Mesodermal cell (in vitro differentiated cells): ENCODE measurements around the gene ASB9.

Source experiments
- H3K27ac ChIP-seq: 2 replicates; pipeline ENCODE4 v1.7.0; 2013; ENCODE audit warnings: mild to moderate bottlenecking, low read depth, low read length, moderate library complexity; ENCODE audit not compliant: severe bottlenecking
- H3K36me3 ChIP-seq: 2 replicates; pipeline ENCODE4 v1.7.1; 2013; ENCODE audit warnings: mild to moderate bottlenecking, low read length, moderate library complexity; ENCODE audit not compliant: control insufficient read depth, insufficient read depth
- H3K4me1 ChIP-seq: one replicate; pipeline ENCODE4 v1.7.1; 2013; ENCODE audit warnings: mild to moderate bottlenecking, low read length; ENCODE audit not compliant: insufficient read depth, control insufficient read depth, poor library complexity, severe bottlenecking
- H3K4me3 ChIP-seq: 2 replicates; pipeline ENCODE4 v1.7.0; 2013; ENCODE audit warnings: low read length, control low read depth, mild to moderate bottlenecking; ENCODE audit not compliant: insufficient read depth, poor library complexity, severe bottlenecking; ENCODE audit errors: extremely low read depth
- H3K9me3 ChIP-seq: 2 replicates; pipeline ENCODE4 v1.7.1; 2013; ENCODE audit warnings: mild to moderate bottlenecking, low read length, moderate library complexity; ENCODE audit not compliant: control insufficient read depth
- WGBS, 2 experiments: methylation state at CpG; one replicate each; pipeline ENCODE4 v1.1.5; 2013; ENCODE audit warnings: missing lambda C conversion rate in 2 of 2; ENCODE audit not compliant: insufficient coverage in 2 of 2; 5-methylcytosine and 5-hydroxymethylcytosine counted together

The ASB9 gene

GRCh38 chrX:15242899-15243555 lies 26.9 kb downstream of the ASB9 start:
- Histone ChIP-seq H3K9me3 (no peaks in the 10 kb centered on the region), H3K4me3 (no peak overlapping the region), H3K4me1 (no peaks in the 10 kb centered on the region), H3K27ac (no peak overlapping the region), H3K36me3 (no peaks in the 10 kb centered on the region)
- no CpG with 5 or more reads among the region's 5 CpGs for WGBS, 2 experiments

- Histone ChIP-seq H3K9me3 (no peaks in the 10 kb centered on the region), H3K4me1 (no peaks in the 10 kb centered on the region), H3K4me3 (no peak overlapping the region), H3K27ac (no peak overlapping the region), H3K36me3 (no peaks in the 10 kb centered on the region)
- no CpG with 5 or more reads among the region's 3 CpGs for WGBS, 2 experiments
These were observed 28.6 kb downstream of the ASB9 start for GRCh38 chrX:15241301-15241700.

GRCh38 chrX:15240414-15240813 lies 29.5 kb downstream of the ASB9 start:
- H3K4me1 ChIP-seq = no peaks in the 10 kb centered on the region
- no peaks in the 10 kb centered on the region for H3K9me3 ChIP-seq
- WGBS, 2 experiments = 85 to 96% methylated on average over 4 to 5 of the region's 5 CpGs
- H3K27ac ChIP-seq = no peak overlapping the region
- no peaks in the 10 kb centered on the region for H3K36me3 ChIP-seq
- H3K4me3 ChIP-seq = no peak overlapping the region

GRCh38 chrX:15236146-15236545 lies 33.7 kb downstream of the ASB9 start:
- Histone ChIP-seq H3K4me3 (no peak overlapping the region), H3K27ac (no peak overlapping the region), H3K9me3 (no peaks in the 10 kb centered on the region), H3K36me3 (no peaks in the 10 kb centered on the region), H3K4me1 (no peaks in the 10 kb centered on the region)
- WGBS, 2 experiments = 100% methylated on average over 1 of the region's 3 CpGs; no CpG with 5 or more reads in 1 of the 2 experiments

GRCh38 chrX:15235001-15235400 lies 34.9 kb downstream of the ASB9 start:
- Histone ChIP-seq H3K4me3 (no peak overlapping the region), H3K36me3 (no peaks in the 10 kb centered on the region), H3K4me1 (no peaks in the 10 kb centered on the region), H3K27ac (no peak overlapping the region), H3K9me3 (no peaks in the 10 kb centered on the region)
- no CpG with 5 or more reads among the region's 1 CpG for WGBS, 2 experiments

- Histone ChIP-seq H3K27ac (no peak overlapping the region), H3K4me3 (no peak overlapping the region), H3K9me3 (no peaks in the 10 kb centered on the region), H3K4me1 (no peaks in the 10 kb centered on the region), H3K36me3 (no peaks in the 10 kb centered on the region)
- no CpG with 5 or more reads among the region's 3 CpGs for WGBS, 2 experiments
These were observed 36.4 kb downstream of the ASB9 start for GRCh38 chrX:15233416-15234015.

- Histone ChIP-seq H3K36me3 (no peaks in the 10 kb centered on the region), H3K9me3 (no peaks in the 10 kb centered on the region), H3K4me1 (peaks cover 7% of the 10 kb centered on the region), H3K27ac (no peak overlapping the region), H3K4me3 (no peak overlapping the region)
- no CpG with 5 or more reads among the region's 1 CpG for WGBS, 2 experiments
These were observed 45.1 kb downstream of the ASB9 start for GRCh38 chrX:15224747-15225146.

GRCh38 chrX:15221321-15221720 lies 48.6 kb downstream of the ASB9 start:
- no peaks in the 10 kb centered on the region for H3K9me3 ChIP-seq
- H3K27ac ChIP-seq = no peak overlapping the region
- H3K36me3 ChIP-seq = no peaks in the 10 kb centered on the region

GRCh38 chrX:15217161-15217560 lies 52.7 kb downstream of the ASB9 start:
- H3K36me3 ChIP-seq = no peaks in the 10 kb centered on the region
- no peak overlapping the region for H3K4me3 ChIP-seq
- H3K27ac ChIP-seq = no peak overlapping the region
- 60 to 100% methylated on average over 1 of the region's 1 CpG for WGBS, 2 experiments
- no peaks in the 10 kb centered on the region for H3K9me3 ChIP-seq
- H3K4me1 ChIP-seq = peaks cover 7% of the 10 kb centered on the region

More at GRCh38 chrX:15221321-15221720, 48.6 kb downstream of the ASB9 start:
- no peak overlapping the region for H3K4me3 ChIP-seq
- peaks cover 7% of the 10 kb centered on the region for H3K4me1 ChIP-seq

- WGBS, 2 experiments = no CpG with 5 or more reads among the region's 1 CpG
- no peak overlapping the region for H3K4me3 ChIP-seq
- no peaks in the 10 kb centered on the region for H3K36me3 ChIP-seq
- H3K9me3 ChIP-seq = no peaks in the 10 kb centered on the region
- no peak overlapping the region for H3K27ac ChIP-seq
- peaks cover 6% of the 10 kb centered on the region for H3K4me1 ChIP-seq
These were observed 53.6 kb downstream of the ASB9 start for GRCh38 chrX:15216280-15216679.

- Histone ChIP-seq H3K4me3 (no peak overlapping the region), H3K4me1 (no peaks in the 10 kb centered on the region), H3K36me3 (no peaks in the 10 kb centered on the region), H3K9me3 (no peaks in the 10 kb centered on the region), H3K27ac (no peak overlapping the region)
- WGBS, 2 experiments = 100% methylated on average over 1 of the region's 2 CpGs; no CpG with 5 or more reads in 1 of the 2 experiments
These were observed 54.5 kb downstream of the ASB9 start for GRCh38 chrX:15215366-15215765.
